CD4-positive, alpha-beta T cell treated with Interleukin-6 at 100 ng/mL for 8 hours (primary cell): ENCODE results near the gene NACAD.
"Not testable (repeated sequence)": the region's sequence is repeated elsewhere in the genome, so short reads cannot be mapped to it uniquely, and the experiment has no call there.

ENCODE experiments used
- DNase-seq: peaks from one replicate; pipeline ENCODE4 v3.0.0-alpha.2; 2020; ENCODE audit warnings: mixed read lengths, low spot score

The NACAD gene

DNA sequence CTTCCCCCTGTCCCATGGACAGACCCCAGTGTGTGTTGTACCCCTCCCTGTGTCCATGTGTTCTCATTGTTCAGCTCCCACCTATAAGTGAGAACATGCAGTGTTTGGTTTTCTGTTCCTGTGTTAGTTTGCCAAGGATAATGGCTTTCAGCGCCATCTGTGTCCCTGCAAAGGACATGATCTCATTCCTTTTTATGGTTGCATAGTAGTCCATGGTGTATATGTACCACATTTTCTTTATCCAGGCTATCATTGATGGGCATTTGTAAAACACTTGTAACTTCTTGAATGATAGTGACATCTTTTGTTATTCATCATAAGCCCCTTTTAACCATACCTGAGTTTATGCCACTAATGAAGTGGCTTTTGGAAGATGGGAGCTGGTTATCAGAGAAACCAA is 25.5 kb upstream of the NACAD start:
- DNase-seq, result not testable (repeated sequence)

- DNase-seq, result no peak
Observed at GRCh38 chr7:45112648-45113047, 23.9 kb upstream of the NACAD start.

- peak; percentile 92 for DNase-seq
Observed at GRCh38 chr7:45111298-45112223, 22.8 kb upstream of the NACAD start, which contains the start of gene TBRG4. Gene TBRG4, minus strand, starts transcription at chr7:45111697. Its CDS starts 2,460 bp downstream, at chr7:45109237.

GRCh38 chr7:45108863-45109262 is 20.1 kb upstream of the NACAD start:
- no peak for DNase-seq

- DNase-seq, result no peak
Observed at GRCh38 chr7:45107356-45107755, 18.6 kb upstream of the NACAD start.

- no peak for DNase-seq
Observed at GRCh38 chr7:45106820-45107219, 18.1 kb upstream of the NACAD start.

DNA sequence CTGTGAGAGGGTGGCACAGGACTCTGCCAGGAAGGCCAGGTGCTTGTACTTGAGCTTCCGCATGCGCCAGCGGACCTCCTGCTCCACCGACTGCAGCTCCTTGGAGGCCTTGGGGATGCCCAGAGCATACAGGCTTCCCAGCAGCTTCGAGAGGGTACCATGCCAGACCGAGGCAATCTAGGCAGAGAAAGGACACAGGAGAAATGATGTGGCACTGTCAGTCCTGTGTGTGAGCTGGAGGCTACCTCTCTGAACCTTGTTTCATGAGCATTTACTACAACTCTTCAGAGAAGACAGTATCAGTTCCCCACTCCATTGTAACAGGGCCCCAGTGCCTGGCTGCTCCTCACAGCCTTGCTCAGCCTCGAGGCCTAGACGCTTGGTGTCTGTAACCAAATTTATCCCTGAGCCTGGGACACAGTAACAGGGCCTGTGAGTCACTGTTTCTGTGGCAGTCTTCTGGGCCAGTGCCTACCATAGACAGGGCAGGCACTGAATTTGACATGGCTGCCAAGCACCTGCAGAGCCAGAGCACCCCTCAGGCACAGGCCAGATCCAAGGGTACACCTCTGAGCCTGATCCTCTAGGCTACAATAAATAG is 16.9 kb upstream of the NACAD start:
- DNase-seq, result no peak

DNA sequence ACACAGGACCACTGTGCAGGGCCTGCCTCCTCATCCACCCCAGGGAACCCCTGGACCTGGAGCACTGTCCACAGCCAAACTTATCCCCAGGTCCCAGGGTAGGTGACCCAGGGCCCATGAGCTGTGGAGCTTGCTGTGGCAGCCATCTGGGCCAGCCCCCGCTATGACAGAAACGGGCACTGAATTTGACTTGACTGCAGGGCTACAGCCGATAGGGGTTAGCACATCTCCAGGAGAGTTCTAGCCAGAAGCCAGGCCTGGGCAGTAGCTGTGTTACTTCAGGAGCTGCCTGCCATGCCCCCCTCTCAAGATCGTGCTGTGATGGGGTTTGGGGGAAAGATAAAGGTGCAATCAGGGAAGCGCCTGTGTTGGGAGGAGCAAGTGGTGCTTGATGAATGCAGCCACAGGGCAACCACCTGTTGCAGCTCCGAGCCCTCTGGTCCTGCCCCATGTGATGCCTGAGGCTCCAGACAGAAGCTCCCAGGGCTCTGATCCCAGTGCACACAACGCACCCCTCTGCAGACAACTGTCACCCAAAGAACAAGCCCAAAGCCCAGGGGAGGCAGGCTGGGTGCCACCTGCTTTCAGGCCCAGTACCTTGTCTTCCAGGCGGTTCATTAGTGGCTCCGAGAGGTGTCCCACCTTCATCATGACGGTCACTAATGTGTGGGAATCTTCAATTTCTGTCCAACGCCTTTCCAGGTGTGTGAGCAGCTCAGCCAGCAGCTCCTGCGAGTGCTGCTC is 16.2 kb upstream of the NACAD start:
- DNase-seq, result no peak

GRCh38 chr7:45103958-45104843 is 15.4 kb upstream of the NACAD start:
- DNase-seq, result no peak

DNA sequence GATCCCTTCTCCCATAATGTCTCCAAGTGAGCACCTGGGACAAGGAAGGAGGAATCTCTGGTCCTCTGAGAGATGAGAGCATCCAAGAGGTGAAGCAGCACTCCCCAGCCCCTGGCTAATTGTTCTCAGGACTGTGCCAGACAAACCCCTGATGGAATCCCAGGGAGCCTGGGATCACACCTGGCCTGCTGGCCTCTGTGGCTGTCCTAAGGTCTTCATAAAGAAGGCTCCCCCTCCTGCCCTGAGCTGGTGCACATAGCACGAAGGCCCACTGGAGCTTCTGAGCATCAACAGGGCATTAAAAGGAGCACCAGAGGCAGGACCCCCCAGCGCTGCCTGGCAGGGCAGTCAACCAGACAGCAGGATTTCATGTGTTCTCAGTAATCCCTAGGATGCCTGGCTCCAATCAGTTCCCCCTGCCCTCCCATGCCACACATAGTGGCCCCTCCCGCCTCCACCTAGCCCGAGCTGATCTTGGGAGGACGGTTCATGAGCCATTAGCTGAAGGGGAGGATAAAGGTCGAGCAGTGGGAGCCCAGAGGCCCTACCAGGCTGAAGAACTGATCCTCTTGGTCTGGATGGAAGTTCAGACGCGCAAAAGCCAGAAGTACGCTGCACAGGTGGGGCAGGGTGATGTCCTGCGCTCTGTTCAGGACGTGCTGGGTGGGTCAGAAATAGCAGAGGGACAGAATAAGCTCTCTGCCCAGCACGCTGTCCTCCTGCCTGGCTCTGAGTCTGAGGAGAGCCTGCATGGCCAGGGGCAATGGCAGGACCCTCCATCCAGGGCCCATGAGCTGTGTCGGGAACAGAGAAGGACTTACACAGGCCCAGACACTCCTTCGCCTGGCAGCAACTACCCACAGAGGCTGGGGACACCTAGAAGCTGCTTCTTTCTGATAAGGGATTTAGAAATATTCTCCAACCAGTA is 14.3 kb upstream of the NACAD start:
- DNase-seq, result no peak

DNA sequence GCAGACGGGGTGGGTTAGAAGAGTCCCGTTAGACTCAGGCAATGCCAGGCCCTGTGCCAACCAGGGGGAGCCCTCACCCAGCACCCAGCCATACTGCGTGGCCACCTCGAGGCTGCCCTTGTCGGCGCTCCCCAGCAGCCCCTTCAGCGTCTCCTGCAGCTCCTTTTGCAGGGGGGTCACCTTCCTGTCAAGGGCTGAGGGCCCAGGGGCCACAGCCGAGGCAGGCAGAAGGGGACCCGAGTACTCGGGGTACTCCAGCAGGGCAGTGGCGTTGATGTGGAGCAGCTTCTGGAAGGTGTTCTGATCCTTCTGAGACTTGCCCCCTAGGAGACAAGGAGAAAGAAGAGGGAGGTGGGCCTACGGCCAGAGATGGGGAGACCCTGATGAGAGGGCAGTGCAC is 13.0 kb upstream of the NACAD start:
- DNase-seq, result no peak

- DNase-seq, result no peak
Observed at GRCh38 chr7:45100761-45101480, 12.2 kb upstream of the NACAD start.

GRCh38 chr7:45099891-45100760 is 11.4 kb upstream of the NACAD start:
- no peak for DNase-seq

GRCh38 chr7:45098983-45099839 is 10.4 kb upstream of the NACAD start:
- DNase-seq, result no peak

DNA sequence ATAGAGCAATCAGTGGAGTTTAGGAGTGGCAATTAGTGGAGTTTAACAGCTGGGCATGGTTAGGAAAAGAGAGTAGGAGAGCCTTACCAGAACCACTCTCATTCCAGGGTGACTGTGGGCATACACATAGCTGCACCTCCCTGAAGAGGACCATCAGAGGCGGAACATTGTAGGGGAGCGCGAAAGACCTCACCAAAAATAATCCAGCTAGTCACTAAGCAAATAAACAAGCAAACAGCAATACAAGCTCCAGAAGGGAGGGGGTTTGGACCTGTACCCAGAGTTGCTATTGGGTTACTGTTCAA is 4.1 kb upstream of the NACAD start:
- no peak for DNase-seq

GRCh38 chr7:45092100-45092930 is 3.5 kb upstream of the NACAD start:
- no peak for DNase-seq

GRCh38 chr7:45089341-45089891 is 647 bp upstream of the NACAD start:
- peak; percentile 38 for DNase-seq
